Naive thymus-derived CD8-positive, alpha-beta T cell (primary cell): ENCODE data around the gene NUMA1. TPM values are rescaled to one million over a fixed set of nuclear protein-coding genes. Genes with fewer than 3 reads are reported as not detected.

Source experiments
- ATAC-seq, 2 donors: fragments of 150-1000 bp; cut with Tn5 transposase in 1 of 2; sonication (Bioruptor Pico), chemical (Tn5 transposase) in 1 of 2; 1 replicate in 1 of 2; 2 replicates in 1 of 2; pipeline ENCODE4 v1.10.0; 2021; ENCODE audit warnings: mild to moderate bottlenecking in 2 of 2, moderate library complexity in 2 of 2
- POLR2A ChIA-PET: fragments of 350-600 bp; sonication (Branson Sonifier 250); formaldehyde crosslinking; loops from one replicate; lab custom pipeline; 2021; ENCODE audit warnings: antibody characterized with exemption; lab: Charles Lee
- DNase-seq, 10 donors: peaks; one replicate each; pipeline versions ENCODE4 v3.0.0 to v3.0.0-alpha.2; 2020 to 2022
- H3K27ac Mint-ChIP-seq, 10 donors: one replicate each; pipeline ENCODE4 v1.8.0; 2020 to 2022; ENCODE audit warnings: mild to moderate bottlenecking in 10 of 10, mixed read lengths in 10 of 10, moderate library complexity in 4 of 10, inconsistent platforms in 1 of 10
- H3K27me3 Mint-ChIP-seq, 5 donors: one replicate each; pipeline ENCODE4 v1.8.0; 2021 to 2022; ENCODE audit warnings: mixed read lengths in 5 of 5
- H3K36me3 Mint-ChIP-seq, 3 donors: one replicate each; pipeline ENCODE4 v1.8.0; 2020 to 2022; ENCODE audit warnings: mixed read lengths in 3 of 3, mild to moderate bottlenecking in 2 of 3, inconsistent platforms in 1 of 3
- H3K4me1 Mint-ChIP-seq, 4 donors: one replicate each; pipeline ENCODE4 v1.8.0; 2021 to 2022; ENCODE audit warnings: mixed read lengths in 4 of 4
- H3K4me3 Mint-ChIP-seq, 10 donors: one replicate each; pipeline ENCODE4 v1.8.0; 2020 to 2022; ENCODE audit warnings: mild to moderate bottlenecking in 10 of 10, mixed read lengths in 10 of 10, moderate library complexity in 6 of 10, inconsistent platforms in 1 of 10
- H3K9me3 Mint-ChIP-seq, 9 donors: one replicate each; pipeline ENCODE4 v1.8.0; 2020 to 2022; ENCODE audit warnings: mixed read lengths in 9 of 9, mild to moderate bottlenecking in 3 of 9, inconsistent platforms in 1 of 9, moderate library complexity in 1 of 9
- polyA plus RNA-seq, 3 donors: library from polyadenylated mRNA; unstranded; fragments of 300-500 nt; fragmentation: Illumina TruSeq; gene quantifications; one replicate each; pipeline ENCODE4 v1.2.3, GENCODE V29; 2021
- total RNA-seq, 8 experiments: library from RNA in 2 of 8; stranded (reverse) in 2 of 8; gene quantifications; one replicate each; pipeline ENCODE4 v1.2.3 and lab custom pipeline; 2021 to 2026

NUMA1 gene
- total and polyA plus RNA-seq, 5 experiments from 2014 or later = 12.0 to 442 (median 119) TPM

DNA sequence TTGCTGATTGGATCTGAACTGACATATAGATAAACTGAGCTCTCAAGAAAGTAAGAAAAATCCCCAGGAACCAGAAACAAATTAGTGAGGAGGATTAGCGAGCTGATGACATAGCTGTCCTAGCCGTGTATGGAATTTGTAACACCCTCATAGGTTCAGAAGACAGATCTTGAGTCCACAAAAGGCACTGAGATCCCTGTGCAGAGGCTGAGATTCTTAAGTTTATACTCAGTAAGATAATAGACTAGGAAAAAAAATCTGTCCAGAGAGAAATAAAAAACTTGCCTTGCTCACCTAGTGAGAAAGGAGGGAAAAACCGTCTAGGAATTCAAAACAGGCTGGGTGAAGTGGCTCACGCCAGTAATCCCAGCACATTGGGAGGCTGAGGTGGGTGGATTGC lies 4.6 kb downstream of the NUMA1 start:
- ATAC-seq (no peak), DNase-seq (no peak)
- POLR2A ChIA-PET = interaction anchor here (2.1 kb wide), 1 partner anchor 35 kb away, joined by 6 read pairs; no protein-coding TSS in a partner anchor
- H3K4me3 Mint-ChIP-seq = no peak overlapping the region
- no peaks in the 10 kb centered on the region for H3K9me3 Mint-ChIP-seq
- peak overlapping the region in 2 of 10 donors; percentile 1 to 9 for H3K27ac Mint-ChIP-seq
- H3K4me1 Mint-ChIP-seq = peaks cover 20 to 70% (median 32%) of the 10 kb centered on the region in 4 donors
- H3K27me3 Mint-ChIP-seq = no peaks in the 10 kb centered on the region
- peaks cover 0 to 14% (median 4%) of the 10 kb centered on the region in 3 donors for H3K36me3 Mint-ChIP-seq

DNA sequence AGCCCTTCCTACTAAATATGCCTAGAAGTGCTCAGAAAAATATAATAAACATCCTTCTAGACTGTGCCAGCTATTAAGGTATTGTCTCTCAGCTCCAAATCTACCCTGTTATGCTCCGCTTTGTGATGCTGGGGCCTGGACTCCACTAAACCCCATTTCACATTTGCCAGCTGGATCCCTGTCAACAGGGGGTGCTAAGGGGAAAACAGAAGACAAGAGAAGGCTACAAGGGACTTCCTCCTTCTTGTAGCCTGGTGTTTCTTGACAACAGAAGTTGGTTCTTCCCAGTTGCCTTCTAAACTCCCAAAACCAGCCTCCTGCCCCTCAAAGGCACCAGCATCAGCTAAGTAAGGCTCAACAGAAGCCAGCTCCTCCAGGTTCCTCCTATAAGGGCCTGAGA lies 5.2 kb downstream of the NUMA1 start:
- Mint-ChIP-seq H3K4me1 (peaks cover 15 to 69% (median 27%) of the 10 kb centered on the region in 4 donors), H3K9me3 (no peaks in the 10 kb centered on the region), H3K27me3 (no peaks in the 10 kb centered on the region), H3K27ac (peak overlapping the region in 2 of 10 donors; percentile 49 to 52), H3K36me3 (peaks cover 0 to 14% (median 4%) of the 10 kb centered on the region in 3 donors), H3K4me3 (no peak overlapping the region)
- DNase-seq = no peak
- POLR2A ChIA-PET = interaction anchor here (2.1 kb wide), 1 partner anchor 35 kb away, joined by 6 read pairs; no protein-coding TSS in a partner anchor
- no peak for ATAC-seq

DNA sequence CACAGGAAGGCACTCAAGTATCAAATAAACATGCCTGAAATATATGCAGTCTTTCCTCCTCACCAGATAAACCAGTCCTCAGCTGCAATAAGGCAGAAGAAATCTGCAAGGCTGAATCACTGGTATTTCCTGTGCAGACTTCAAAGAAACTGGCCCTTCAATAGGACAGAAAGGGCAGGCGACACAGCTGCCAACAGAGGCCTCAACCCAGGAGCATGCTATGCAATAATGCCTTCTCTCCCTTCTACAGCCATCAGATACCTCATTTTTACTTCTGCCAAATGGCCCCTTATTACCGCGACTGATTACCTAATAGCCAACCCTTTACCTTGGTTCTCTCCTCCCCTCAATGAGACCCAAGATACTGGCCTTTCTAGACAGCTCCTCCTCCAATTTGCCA lies 8.0 kb downstream of the NUMA1 start:
- H3K27me3 Mint-ChIP-seq = no peaks in the 10 kb centered on the region
- no peaks in the 10 kb centered on the region for H3K9me3 Mint-ChIP-seq
- ATAC-seq (no peak), DNase-seq (no peak)
- POLR2A ChIA-PET = interaction anchor here (1.5 kb wide), 1 partner anchor 30 kb away, joined by 6 read pairs; no protein-coding TSS in a partner anchor
- H3K4me1 Mint-ChIP-seq = peaks cover 17 to 70% (median 21%) of the 10 kb centered on the region in 4 donors
- no peak overlapping the region for H3K4me3 Mint-ChIP-seq
- H3K27ac Mint-ChIP-seq = peak overlapping the region in 4 of 10 donors; percentile 16 to 56 (median 40)
- peaks cover 0 to 32% (median 9%) of the 10 kb centered on the region in 3 donors for H3K36me3 Mint-ChIP-seq

DNA sequence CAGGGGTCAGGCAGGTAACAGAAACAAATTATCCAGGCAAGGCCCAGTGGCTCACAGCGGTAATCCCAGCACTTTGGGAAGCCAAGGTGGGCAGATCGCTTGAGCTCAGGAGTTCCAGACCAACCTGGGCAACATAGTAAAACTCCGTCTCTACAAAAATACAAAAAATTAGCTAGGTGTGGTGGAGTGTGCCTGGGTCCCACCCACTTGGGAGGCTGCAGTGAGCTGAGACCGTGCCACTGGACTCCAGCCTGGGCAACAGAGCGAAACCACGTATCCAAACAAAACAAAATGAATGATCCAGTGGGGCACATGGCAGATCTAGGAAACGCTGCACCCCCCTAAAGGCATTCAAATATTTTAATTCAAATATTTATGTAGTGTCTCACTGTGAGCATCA lies 9.9 kb downstream of the NUMA1 start:
- H3K27ac Mint-ChIP-seq = peak overlapping the region in 3 of 10 donors; percentile 7 to 59 (median 58)
- H3K36me3 Mint-ChIP-seq = peaks cover 0 to 37% (median 5%) of the 10 kb centered on the region in 3 donors
- DNase-seq (no peak), ATAC-seq (no peak)
- POLR2A ChIA-PET = no interaction called here
- H3K4me1 Mint-ChIP-seq = peaks cover 17 to 64% (median 19%) of the 10 kb centered on the region in 4 donors
- H3K4me3 Mint-ChIP-seq = no peak overlapping the region
- H3K27me3 Mint-ChIP-seq = no peaks in the 10 kb centered on the region
- H3K9me3 Mint-ChIP-seq = no peaks in the 10 kb centered on the region

DNA sequence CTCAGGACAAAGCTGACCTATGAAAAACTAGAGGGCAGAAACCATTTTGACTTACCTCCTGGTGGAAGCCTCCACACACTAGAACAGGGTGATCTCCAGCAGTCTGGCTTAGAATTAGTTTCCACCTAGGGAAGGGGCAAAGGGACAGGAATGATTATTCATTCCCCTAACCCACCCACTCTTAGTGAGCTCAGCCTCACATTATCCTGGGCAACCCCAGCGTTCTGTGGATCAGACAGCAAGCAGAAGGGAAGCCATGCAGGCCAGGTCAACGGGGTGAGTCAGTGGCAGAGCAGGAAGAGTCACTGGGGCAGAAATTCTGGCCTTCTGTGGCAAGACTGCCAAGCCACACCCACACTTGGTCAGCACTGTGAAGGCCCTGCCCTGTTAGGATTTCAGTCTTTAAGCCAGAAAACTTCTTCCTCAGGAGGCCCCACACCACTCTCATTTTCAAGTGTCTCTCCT lies 10.5 kb downstream of the NUMA1 start:
- POLR2A ChIA-PET = no interaction called here
- Mint-ChIP-seq H3K27ac (peak overlapping the region in 7 of 10 donors; percentile 20 to 79 (median 32)), H3K9me3 (no peaks in the 10 kb centered on the region), H3K36me3 (peaks cover 0 to 38% (median 5%) of the 10 kb centered on the region in 3 donors), H3K27me3 (no peaks in the 10 kb centered on the region), H3K4me1 (peaks cover 17 to 58% (median 19%) of the 10 kb centered on the region in 4 donors), H3K4me3 (peak overlapping the region in 1 of 10 donors; percentile 57)
- no peak for DNase-seq
- no peak for ATAC-seq

DNA sequence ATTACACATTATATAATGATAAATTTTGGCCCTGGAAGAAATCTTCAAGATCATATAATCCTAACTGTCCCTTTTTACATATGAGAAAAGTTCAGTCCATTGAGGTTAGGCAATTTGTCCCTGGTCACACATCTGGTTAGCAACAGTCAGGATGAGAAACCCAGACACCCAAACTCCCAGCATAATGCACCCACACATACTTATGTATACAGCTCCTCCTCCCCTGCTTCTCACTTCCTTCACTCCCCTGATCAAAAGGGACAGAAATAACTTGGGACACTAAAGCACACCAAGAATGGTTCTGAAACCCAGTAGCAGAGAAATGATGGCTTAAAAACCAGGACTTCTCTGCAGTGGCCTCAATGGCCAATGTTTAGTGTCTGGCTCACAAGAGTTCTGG lies 11.1 kb downstream of the NUMA1 start:
- POLR2A ChIA-PET = no interaction called here
- Mint-ChIP-seq H3K9me3 (no peaks in the 10 kb centered on the region), H3K27ac (peak overlapping the region in 7 of 10 donors; percentile 20 to 79 (median 47)), H3K4me1 (peaks cover 17 to 56% (median 19%) of the 10 kb centered on the region in 4 donors), H3K36me3 (peaks cover 0 to 38% (median 5%) of the 10 kb centered on the region in 3 donors), H3K4me3 (peak overlapping the region in 1 of 10 donors; percentile 57), H3K27me3 (no peaks in the 10 kb centered on the region)
- ATAC-seq (no peak), DNase-seq (no peak)

DNA sequence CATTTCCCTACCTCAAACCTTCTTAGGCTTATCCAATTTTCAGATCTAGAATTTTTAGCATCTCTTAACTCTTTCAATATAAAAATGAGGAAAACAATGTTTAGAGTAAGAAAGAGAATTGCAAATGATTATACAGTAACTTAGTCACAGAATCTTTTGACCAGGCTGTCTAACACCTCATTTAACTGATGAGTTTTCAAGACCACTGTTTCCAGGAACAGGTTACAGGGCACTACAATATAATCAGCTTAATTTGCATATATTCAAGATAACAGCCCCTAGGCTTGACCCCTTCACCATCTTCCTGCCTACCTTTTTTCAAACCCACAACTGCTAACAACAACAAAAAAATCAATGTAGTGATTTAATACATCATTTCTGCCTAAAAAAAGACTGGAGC lies 12.7 kb downstream of the NUMA1 start:
- ATAC-seq (no peak), DNase-seq (no peak)
- H3K36me3 Mint-ChIP-seq = peaks cover 0 to 29% (median 5%) of the 10 kb centered on the region in 3 donors
- H3K27me3 Mint-ChIP-seq = no peaks in the 10 kb centered on the region
- no peak overlapping the region for H3K4me3 Mint-ChIP-seq
- peaks cover 16 to 49% (median 17%) of the 10 kb centered on the region in 4 donors for H3K4me1 Mint-ChIP-seq
- no peaks in the 10 kb centered on the region for H3K9me3 Mint-ChIP-seq
- peak overlapping the region in 2 of 10 donors; percentile 37 to 58 for H3K27ac Mint-ChIP-seq
- POLR2A ChIA-PET = interaction anchor here (0.6 to 1.4 kb wide), 3 partner anchors 14 to 27 kb away, joined by 3 to 4 read pairs (median 3); no protein-coding TSS in a partner anchor

DNA sequence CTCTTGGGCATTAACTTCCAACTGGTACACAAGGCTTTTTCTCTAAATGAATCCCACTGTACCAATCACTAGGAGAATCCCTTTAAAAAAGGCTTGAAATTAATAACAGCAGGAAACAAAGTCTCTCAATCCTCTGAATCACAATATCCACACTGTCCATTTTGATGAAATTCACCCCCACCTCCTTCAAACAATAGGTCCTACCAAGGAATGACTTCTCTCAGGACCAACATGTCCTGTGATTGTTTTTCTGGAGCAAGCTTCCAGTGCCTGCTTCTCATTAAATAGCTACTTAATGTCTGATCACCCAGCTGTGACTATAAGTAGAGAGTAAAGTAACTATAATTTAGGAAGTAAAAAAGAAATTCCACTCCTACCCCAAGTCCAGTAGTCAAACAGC lies 13.1 kb downstream of the NUMA1 start:
- peaks cover 0 to 31% (median 6%) of the 10 kb centered on the region in 3 donors for H3K36me3 Mint-ChIP-seq
- POLR2A ChIA-PET = interaction anchor here (0.6 to 1.4 kb wide), 2 partner anchors 25 to 27 kb away, joined by 3 to 4 read pairs; no protein-coding TSS in a partner anchor

DNA sequence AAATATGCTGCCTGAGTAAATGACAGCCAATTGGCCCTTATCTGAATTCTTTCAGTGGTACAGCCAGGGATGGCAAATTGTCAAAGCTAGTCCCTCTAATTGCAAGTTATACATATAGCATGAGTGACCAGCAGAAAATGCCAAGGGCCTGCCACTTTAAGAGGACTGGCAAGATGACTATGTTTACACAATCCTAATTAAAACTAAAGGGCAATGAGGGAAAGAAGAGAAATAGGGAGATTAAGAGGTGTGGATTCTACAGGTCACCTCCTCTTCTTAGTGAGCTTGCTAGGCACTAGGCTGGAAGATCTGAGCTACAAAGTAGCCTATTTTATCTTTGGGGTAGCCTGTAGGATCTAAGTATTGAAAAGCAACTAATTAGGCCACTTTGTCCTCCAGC lies 13.5 kb downstream of the NUMA1 start:
- no peak overlapping the region for H3K27ac Mint-ChIP-seq
- H3K4me3 Mint-ChIP-seq = no peak overlapping the region
- H3K27me3 Mint-ChIP-seq = no peaks in the 10 kb centered on the region
- peaks cover 10 to 42% (median 12%) of the 10 kb centered on the region in 4 donors for H3K4me1 Mint-ChIP-seq
- DNase-seq (no peak), ATAC-seq (no peak)
- POLR2A ChIA-PET = interaction anchor here (0.6 kb wide), 2 partner anchors 37 to 264 kb away, joined by 3 read pairs; no protein-coding TSS in a partner anchor
- H3K9me3 Mint-ChIP-seq = no peaks in the 10 kb centered on the region
- H3K36me3 Mint-ChIP-seq = peaks cover 0 to 34% (median 9%) of the 10 kb centered on the region in 3 donors

More for the DNA sequence above, 13.1 kb downstream of the NUMA1 start:
- H3K4me3 Mint-ChIP-seq = no peak overlapping the region
- H3K9me3 Mint-ChIP-seq = no peaks in the 10 kb centered on the region
- ATAC-seq = no peak
- peaks cover 13 to 45% (median 15%) of the 10 kb centered on the region in 4 donors for H3K4me1 Mint-ChIP-seq
- no peak overlapping the region for H3K27ac Mint-ChIP-seq
- no peaks in the 10 kb centered on the region for H3K27me3 Mint-ChIP-seq
- no peak for DNase-seq

DNA sequence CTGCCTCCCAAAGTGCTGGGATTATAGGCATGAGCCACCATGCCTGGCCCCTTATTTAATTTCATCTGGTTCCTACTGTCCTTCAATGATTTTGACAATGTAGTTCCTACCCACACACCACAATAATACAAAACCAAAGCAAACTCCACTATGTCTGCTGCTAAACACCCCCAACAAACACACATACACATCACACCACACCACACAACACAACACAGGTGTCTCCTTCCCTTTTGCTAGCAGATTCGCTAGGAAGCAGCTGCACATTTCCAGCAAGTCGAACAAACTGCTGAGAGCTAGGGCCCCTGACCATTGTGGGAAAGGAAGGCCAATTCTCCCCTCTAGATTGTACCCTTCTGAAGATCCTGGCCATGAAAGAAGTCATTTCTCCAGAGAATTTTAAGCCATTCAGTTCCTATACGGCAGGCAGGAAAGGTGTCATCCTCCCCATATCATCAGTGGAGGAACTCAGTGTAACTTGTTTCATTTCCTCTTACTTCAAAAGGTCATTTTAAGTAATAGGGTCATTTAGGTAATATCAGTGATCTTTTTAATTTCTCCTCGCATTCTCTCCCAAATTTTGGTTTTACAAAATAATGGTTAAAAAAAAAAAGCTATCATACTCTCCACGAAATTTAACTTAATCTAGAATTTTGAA lies 18.5 kb downstream of the NUMA1 start:
- POLR2A ChIA-PET = no interaction called here
- DNase-seq = no peak
- Mint-ChIP-seq H3K9me3 (no peaks in the 10 kb centered on the region), H3K36me3 (peaks cover 0 to 26% (median 5%) of the 10 kb centered on the region in 3 donors), H3K27me3 (no peaks in the 10 kb centered on the region), H3K27ac (peak overlapping the region in 4 of 10 donors; percentile 8 to 48 (median 41)), H3K4me1 (peaks cover 0 to 4% (median 0%) of the 10 kb centered on the region in 4 donors), H3K4me3 (peak overlapping the region in 1 of 10 donors; percentile 16)
- no peak for ATAC-seq

DNA sequence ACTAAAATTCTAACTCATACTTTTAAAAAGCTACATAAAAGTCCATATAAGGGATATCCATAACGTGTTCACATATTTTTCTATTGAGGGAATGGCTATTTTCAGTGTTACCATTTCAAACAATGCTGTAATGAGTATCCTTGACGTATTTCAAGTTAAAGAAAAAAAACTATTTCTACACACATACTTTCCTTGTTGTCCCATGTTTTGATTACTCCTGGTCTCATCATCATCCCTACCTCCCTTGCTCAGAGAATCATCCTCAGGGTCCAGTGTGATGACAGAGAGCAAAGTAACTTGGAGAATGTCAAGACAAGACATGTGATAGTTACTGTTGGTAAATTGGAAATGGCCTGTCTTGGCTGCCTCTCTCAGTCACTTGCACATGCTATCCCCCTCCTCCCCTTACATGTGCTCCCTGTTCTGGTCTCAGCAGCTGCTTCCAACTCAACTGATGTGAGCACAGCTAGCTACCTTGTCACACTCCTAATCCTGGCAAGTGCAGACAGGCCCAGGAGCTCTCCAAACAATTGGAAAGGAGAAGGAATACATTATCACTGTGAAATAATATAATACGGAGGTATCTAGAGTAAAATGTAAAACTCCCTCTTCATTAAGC lies 21.8 kb downstream of the NUMA1 start:
- peaks cover 0 to 4% (median under 1%) of the 10 kb centered on the region in 4 donors for H3K4me1 Mint-ChIP-seq
- ATAC-seq (no peak), DNase-seq (no peak)
- no peaks in the 10 kb centered on the region for H3K9me3 Mint-ChIP-seq
- peaks cover 0 to 16% (median 5%) of the 10 kb centered on the region in 3 donors for H3K36me3 Mint-ChIP-seq
- H3K4me3 Mint-ChIP-seq = no peak overlapping the region
- POLR2A ChIA-PET = no interaction called here
- no peaks in the 10 kb centered on the region for H3K27me3 Mint-ChIP-seq
- H3K27ac Mint-ChIP-seq = peak overlapping the region in 1 of 10 donors; percentile 34

DNA sequence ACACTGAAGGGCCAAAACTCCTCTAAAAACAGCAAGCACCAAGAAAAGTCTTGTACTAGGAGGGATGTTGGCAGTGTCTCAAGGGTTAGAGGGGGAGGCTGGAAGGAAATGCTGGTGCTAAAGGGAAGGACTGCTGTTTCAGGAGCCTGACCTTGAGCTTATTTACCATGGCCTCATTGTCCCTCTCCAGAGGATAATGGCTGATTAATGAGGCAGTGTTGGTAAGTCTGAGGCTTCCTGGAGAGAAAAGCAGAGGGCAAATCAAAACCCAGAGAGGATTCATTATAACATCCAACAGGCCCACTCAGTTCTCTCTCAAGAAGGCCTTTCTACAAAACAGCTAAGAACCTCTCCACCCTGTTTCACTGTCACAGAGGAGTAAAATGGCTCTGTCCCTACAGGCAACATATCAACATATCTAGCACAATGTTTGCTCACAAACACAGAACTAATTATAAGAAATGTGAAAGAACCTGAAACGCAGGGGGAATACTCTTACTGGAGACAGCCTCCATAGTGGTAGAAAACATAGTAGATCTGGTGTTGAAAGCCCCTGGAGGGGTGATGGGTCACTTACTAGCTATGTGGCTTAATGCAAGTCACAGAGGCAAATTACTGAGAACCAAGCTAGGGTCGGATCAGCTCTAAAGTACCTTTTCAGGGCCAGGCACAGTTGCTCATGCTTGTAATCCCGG lies 31.4 kb downstream of the NUMA1 start:
- peak overlapping the region in 2 of 10 donors; percentile 14 to 40 for H3K27ac Mint-ChIP-seq
- no peaks in the 10 kb centered on the region for H3K27me3 Mint-ChIP-seq
- H3K4me3 Mint-ChIP-seq = no peak overlapping the region
- no peak for ATAC-seq
- no peak for DNase-seq
- H3K9me3 Mint-ChIP-seq = no peaks in the 10 kb centered on the region
- peaks cover 2 to 15% (median 8%) of the 10 kb centered on the region in 4 donors for H3K4me1 Mint-ChIP-seq
- peaks cover 0 to 4% (median 3%) of the 10 kb centered on the region in 3 donors for H3K36me3 Mint-ChIP-seq
- POLR2A ChIA-PET = interaction anchor here (4.4 kb wide), 1 partner anchor 9 kb away, joined by 27 read pairs; no protein-coding TSS in a partner anchor
